Activated naive CD4-positive, alpha-beta T cell treated with anti-CD3 and anti-CD28 coated beads, Interleukin-2, amount 50 U/mL, for 16 hours (primary cell): Measurements from ENCODE around the gene MB21D2.
"Not testable (repeated sequence)": the region's sequence is repeated elsewhere in the genome, so short reads cannot be mapped to it uniquely, and the experiment has no call there.

Source experiments
- DNase-seq: peaks from one replicate; pipeline ENCODE4 v3.0.0-alpha.2; 2020

Gene MB21D2

DNA sequence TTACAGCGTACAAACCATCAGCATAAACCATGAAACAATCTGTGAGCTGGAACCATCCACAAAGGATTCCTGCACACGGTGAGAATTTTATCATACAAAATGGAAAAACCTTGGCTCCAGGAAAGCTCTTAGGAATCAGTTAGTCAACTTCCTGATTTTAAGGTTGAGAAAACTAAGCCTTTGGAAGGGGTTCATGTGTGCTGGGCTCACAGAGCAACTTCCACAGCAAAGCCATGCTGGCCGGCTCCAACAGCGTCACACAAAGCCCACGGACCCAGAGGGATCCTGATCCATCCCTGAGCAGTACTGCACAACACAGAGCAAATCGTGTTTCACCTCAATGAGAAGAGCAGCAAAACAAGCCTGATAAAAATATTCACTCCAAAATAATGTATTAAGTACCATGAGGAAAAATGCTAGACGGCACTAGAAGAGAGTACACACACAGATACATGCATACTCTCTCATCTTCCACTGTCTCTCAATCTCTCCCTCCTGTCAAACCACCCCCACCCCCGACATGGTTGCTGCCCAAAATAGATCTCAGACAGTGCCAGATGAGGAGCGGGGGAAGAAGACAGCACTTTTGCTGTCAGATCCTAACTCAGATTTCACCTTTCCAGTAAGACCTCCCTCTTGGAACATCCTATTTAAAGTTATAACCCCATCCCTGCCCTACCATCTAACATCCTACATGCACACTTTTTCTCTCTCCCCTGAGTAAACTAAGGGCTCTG, 58.6 kb downstream of the MB21D2 start:
- DNase-seq: no peak

DNA sequence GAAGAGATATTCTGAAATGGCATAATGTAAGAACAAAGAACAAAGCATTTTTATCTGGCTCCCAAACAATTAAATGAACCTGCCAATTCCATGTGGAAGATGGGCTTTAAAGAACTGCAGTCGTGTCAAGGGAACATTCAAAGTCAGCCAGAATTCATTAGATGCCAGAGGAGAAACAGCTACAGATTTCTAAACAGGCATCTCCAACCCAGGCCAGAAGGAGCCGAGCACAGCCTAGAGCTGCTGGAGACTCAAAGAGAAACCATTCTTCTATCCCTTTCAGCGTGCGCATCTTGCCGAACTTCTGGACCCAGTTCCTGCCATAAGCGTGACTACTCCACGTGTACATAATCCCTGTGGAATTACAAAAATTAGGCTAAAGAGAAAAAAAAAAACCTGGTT, 60.4 kb downstream of the MB21D2 start:
- no peak for DNase-seq

DNA sequence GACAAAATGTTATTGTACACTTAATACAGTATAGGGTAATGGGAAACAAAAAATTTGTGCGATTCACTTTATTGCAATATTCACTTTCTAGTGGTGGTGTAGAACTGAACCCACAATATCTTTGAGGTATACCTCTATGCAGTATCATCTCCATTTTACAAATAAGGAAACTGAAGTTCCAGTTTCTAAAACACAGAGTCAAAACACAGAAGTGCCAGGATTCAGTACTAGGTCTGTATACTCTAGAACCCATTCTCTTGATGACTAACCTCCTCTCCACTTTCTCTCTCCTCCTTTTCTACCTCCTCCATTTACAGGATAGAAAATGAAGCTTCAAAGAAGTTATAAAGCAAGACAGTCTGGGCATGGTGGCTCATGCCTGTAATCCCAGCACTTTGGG, 62.2 kb downstream of the MB21D2 start:
- DNase-seq: no peak

DNA sequence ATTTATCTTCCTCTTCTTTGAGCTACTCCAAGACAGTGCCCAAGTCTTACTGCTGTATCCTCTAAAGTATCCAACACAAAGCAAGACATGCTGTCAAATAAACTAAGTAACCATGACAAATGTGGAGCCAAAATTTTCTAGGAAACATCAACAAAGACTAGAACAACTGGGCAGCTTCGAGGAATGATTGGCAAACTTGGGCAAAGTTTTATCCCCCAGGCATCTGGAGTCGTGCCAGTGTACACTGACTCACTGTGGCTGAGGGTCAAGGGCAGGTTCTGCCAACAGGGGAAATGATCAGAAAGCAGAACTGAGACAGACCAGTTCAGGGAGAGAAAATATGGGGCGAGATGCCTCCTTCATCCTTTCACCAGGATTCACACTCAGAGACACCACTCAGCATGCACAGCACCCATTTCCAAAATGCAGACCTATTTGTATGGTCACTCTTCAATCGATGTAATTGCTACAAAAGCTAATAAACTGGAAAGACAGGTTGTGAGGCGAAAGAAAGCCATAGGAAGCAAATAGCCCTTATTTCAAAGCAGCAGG, 65.8 kb downstream of the MB21D2 start:
- DNase-seq: no peak

DNA sequence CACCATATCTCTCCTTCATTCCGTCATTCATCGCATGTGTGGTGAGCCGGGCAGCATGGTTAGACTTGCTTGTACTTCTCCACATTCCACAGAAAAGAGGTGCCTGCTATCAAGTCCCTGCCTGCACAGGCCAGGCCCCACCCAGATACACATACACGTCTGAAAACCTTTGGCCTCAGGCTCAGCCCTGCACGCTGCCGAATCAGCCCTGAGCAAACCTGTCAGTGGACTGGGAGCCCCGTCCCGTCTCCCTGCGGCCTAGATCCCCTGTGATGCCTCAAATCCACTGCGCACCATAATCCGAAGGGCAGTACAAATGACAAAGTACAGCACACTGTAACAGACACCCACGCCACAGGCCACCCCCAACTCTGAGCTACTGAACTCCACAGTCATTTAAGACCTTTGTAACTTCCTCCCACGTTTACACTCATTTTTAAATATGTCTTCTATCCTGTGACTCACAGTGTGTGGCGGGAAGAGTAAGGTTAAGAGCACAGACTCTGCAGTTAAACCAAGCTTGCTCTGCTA, 67.1 kb downstream of the MB21D2 start:
- DNase-seq: peak; percentile 56

DNA sequence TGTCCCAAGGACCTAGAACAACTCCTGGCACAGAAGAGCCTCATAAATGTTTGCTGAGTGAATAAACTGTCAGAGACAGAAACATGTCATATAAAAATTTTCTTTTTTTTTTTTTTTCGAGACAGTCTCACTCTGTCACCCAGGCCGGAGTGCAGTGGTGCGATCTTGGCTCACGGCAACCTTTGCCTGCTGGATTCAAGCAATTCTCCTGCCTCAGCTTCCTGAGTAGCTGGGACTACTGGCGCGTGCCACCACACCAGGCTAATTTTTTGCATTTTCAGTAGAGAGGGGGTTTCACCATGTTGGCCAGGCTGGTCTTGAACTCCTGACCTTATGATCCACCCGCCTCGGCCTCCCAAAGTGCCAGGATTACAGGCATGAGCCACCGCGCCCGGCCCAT, 67.8 kb downstream of the MB21D2 start:
- DNase-seq: not testable (repeated sequence)

DNA sequence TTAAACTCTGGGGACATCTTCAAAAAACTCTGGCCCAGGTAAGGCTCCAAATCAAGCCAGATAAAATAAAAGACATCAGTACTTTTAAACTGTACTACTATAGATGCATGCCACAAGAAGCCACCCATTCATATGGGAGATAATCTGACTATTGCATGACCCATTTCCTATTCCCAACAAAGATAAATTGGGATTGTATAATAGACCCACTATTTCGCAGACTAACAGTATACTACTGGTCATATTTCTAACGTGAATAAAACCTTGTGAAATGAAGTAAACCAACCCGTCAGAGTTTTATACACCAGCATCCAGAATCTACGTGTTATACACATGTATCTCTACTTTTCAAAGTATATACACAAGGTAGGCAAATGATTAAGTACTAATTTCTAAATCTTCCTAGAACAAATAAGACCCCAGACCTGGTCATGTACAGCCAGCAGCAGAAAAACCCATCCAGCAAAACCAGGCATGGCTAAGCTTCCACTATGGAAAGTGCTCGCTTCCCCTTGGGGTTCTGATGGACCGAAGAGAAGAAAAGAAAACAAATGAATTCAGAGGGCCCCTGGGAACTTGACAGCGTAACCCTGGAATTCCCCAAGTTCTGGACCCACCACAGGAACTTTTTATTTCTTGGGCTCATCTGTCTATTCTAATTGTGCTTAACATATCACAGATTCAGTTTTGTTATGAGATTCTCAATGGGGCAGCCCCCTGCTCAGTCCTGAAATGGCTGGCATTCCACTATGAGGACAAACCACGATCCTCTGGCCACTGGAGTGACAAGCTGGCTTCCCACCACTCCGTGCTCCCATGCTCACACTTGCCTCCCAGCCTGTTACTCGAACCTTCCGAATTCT, 69.1 kb downstream of the MB21D2 start:
- no peak for DNase-seq

DNA sequence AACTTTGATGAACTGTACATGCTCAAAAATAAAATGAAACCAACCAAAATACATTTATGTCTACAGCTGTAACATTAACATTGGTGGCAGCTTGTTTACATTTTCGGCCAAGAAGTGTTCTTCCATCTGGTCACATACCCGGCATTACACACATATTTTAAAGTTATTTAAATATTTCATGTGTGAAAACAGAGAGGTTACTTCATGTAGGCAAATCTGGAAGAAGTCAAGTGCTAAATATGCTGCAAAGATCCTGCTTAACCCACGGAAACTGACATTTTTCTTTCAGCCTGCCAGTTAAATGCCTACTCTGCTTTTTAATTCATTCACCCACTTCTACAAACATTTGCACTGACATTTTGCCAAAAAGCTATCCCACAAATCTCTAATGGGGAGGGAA, 69.7 kb downstream of the MB21D2 start:
- DNase-seq: no peak

DNA sequence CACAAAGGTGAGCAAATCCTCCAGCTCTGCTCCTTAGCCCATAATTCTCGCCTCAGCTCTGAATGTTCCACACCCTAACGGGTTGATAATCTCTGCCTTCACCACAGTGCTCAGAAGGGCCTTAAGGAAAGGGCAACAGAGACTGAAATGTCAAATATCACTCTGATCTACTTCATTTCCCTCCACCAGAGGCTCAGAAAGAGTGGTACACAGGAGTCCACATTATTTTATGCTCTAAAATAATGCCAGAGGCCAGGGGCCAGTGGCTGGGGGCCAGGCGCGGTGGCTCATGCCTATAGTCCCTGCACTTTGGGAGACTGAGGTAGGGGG, 72.2 kb downstream of the MB21D2 start:
- no peak for DNase-seq

DNA sequence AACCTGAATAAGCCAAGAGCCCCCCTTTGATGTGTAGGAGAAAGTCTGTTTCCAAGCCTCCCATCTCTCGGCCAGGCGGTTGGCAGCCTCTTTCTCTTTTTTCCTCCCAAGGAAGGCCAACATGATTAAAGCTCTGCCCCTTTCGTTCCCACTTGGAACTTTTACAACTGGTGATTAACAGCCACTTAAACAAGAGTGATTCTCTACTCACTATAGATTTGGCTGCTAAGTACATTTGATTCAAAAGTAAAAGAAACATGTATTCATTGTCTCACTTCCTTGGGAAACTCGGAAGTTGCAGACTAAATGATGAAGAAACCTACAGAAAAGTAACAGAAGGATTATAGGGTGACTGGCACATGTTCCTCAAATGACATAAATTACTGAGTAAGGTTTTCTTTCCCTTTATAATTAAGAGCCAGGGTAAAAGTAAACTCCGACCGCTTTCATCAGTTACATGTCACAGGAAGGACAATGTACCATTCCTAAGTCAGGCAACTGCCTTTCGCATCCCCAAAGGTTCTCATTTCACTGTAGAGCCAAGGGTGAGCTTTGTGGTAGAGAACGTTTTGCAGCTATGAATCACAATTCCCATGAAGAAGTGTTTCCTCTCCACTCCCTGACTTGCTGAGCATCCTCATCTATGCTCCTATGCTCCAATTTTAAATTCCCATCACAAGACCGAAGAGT, 72.7 kb downstream of the MB21D2 start:
- DNase-seq: no peak

DNA sequence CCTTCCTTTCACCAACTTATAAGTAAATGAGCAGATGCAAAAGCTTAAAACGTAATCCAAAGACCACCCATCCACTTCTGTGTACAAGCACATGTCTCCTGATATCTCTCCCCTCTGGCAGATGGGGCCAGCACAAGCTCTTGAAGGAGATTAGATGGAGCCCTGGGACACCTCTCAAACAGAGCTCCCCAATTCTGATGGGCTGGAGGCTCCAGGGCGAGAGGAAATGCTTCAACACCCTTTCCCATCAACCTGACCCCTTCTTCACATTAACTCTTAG, 73.2 kb downstream of the MB21D2 start:
- no peak for DNase-seq

DNA sequence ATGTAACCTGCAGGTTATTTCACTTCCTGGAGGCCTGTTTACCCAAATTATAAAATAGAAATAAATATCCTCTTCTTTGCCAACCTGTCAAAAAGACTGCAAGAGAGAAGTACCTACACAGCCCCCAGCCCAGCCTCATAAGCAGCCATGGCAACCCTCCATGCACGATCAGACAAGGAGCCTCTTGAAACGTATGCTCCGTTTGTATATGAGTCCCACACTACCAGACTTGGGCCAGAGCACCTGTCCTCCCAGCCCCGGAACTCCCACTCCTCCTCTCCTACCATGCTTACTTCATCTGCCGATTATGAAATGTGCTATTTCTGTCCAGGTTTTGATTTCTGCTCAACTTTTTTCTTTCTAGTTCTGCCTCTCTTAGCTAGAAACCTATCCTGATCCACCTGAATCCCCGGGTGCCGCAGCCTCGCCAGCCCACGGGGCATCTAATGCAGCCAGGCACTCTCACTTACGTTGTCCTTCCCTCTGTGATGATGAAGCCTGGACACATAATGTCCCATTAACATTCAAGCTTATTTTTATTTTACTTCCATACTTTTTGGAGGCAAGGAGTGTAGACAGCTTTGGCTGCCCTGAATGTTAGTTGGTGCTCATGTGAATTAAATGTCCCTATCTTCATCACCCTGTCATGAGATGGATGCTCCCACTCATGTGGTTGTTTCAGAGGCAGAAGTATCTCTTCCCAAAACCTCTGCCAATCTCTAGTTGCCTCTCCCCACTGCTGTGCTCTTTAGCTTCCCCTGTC, 73.8 kb downstream of the MB21D2 start:
- DNase-seq: no peak

DNA sequence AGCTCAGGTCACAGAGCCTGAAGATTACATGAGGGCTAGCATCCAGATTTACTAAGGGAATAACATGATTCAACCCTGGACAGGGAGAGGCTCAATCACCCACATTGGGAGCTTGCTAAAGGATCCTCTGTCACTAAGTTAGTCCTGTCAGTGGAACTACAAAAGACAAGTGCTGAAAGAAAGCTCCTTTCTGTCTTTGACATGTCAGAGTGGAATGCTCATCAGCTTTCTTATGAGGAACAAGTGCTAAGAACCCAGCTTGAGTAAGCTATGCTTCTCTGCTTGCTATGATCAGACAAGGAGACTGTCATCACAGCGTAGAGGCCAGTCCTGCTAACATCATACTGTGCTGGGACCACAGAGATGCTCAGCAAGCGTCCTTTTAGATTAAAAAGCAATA, 74.5 kb downstream of the MB21D2 start:
- no peak for DNase-seq

DNA sequence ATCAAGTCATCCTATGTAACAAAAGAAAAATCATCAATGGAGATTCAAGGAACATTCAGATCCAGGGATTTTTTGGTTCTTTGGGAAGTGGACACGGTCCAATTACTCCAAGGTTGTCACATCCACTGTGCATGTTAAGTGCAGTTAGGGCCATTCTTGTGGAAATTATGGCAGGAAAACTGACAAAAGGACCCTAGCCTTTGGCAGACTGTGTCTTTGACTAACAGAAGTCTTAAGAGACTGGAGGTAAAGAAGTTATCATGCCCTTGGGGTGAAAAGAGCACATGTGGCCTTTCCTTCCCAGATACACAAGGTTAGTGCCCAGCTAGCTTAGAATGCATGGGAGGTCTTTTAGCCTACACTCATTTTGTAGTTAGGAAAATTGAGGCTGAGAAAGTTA, 74.9 kb downstream of the MB21D2 start:
- DNase-seq: no peak

DNA sequence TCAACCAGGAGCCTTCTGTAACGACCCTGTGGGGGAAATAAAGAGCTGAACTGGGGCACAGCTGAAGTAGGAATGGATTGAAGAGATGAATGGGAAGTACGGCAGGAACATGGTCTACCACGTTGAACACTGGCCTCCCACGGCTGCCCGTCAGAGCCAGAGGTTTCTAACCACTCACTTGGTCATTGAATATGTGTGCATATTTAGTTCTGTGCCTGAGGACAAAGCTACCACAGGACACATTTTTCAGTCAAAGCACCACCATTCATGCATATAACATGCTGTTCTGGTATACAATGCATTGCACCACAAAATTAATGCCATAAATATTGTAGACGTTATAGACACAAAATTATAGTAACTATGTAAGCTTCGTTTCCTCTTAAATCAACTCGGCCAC, 75.5 kb downstream of the MB21D2 start:
- DNase-seq: no peak

DNA sequence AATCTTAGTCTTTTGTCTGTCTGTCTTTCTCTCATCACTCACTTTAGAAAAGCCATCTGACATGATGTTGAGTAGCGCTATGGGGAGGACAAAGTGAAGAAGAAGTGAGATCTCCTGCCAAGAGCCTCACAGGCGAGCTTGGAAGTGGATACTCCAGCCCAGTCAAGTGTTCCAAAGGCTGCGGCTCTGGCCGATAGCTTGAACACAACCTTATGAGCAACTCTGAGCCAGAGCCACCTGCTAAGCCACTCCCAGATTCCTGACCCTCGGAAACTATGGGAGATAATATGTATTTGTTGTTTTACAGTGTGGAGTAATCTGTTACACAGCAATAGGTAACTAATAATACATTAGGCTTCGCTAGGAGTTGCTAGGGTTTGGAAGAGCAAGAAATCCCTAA, 76.2 kb downstream of the MB21D2 start:
- no peak for DNase-seq

DNA sequence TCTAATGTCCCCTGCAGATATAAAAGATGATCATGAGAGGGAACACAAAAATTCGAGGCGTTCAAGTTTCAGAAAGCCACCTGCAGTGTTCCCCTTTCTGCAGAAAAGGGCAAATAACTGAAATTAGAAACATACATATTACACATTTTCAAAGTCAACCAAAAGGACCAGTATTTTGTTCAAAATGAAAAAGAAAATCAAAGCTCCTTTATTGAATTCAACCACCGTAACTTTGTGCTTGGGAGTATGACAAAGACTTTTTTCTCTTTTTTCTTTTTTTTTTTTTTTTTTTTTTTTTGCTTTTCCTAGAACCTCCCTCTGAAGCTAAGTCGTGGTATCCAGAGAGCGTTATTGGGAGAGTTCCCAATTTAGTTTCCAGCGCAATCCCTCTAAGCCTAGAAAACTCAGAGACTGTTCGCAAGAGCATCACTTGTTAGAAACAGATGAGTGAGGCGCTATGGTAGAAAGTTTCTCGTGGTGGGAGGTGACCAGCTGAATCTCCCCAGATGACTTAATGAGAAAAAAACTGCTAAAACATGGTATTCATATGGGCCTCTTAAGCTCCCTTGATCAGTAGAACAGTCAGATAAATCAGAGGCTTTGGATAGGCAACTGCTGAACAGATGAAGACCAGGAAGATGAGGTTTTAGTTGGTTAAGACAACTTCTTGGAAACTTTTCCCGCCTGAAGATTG, 77.4 kb downstream of the MB21D2 start:
- DNase-seq: no peak

DNA sequence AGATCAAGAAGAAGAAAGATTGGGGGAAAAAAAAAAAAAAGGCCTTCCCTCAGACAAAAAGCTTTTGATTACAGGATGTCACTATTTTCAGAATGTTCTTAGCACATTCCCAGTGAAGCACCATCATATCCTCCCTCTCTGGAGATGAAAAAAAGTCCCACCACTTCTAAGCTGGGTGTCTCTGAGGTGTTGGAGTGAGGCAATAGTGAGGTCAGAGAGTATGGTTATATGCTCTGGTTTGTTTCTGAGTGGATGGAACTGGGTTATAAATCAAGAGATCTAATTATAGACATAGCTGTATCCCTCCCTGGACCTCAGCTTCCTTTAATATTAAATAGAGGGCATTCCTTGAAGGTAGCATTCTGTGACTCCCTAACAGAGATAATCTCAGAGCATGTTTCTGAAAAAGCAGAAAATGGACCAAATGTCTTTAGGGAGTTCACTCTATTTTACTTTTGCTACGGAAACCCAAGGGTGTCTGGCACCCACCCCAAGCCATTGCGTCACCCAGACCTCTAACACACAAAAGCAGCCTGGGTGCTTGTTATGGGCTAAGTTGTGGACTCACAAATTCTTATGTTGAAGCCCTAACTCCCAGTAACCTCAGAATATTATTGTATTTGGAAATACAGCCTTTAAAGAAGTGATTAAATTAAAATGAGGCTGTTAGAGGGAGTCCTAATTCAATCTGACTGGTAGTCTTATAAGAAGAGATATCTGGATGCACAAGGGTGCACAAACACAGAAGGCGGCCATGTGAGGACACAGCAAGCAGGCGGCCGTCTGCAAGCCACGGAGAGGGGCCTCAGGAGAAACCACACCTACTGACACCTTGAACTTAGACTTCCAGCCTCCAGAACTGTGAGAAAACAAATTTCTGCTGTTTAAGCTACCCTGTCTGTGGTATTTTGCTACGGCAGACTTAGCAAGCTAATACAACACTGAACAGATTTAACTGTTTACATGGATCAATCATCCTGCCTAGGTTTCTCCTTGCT, 81.5 kb downstream of the MB21D2 start:
- no peak for DNase-seq

DNA sequence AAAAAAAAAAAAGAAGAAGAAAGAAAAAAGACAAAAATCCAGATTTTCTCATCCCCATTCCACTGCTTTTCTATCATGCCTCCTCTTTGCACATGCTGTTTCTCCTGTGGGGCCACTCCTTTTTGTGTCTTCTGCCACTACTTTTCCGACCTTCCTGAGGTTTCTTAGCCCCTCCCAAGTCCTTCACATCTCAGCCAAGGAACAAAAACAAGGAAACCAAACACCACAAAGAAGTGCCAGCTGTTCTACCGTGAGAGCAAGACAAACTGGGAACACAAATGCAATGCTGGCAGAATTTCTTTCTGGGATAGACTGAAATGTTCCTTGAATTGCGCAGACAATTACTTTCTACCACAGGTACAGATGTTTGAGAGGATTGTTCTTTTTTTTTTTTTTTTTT, 83.2 kb downstream of the MB21D2 start:
- no peak for DNase-seq

DNA sequence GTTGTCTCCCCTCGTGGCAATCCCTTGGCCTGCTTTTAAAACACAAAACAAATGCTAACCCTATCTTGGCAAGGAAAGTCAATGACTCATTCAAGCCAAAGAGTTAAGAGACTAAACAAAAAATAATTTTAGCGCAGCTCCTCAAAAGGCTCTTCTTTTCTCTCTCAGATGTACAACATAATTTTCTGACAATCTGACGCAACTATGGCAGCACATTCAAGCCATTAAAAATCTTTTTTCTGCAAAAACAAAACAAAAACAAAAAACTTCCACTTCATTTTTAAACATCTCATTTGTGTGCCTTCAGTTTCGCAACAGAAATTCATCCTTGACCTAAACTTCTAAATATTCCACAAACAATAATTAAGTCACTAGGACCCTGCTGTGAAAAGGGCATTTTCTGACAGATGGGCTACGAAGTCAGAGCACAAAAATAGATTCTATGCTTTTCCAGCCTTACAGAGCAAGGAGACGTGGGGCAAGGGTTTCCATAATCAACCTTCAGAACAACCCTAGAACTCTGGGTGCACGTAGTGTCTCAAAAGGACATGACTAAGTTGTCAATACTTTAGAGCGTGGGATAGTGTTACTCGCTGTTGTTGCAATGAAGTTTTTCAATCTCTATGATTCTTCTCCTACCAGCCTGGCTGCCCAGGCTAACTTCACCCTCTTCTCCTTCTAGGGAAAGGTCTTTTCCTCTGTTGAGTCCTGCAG, 84.3 kb downstream of the MB21D2 start:
- DNase-seq: no peak
